WTC11 (cell line): Measurements from ENCODE around the gene PLEKHM3.

Source experiments
- NR1H2 ChIP-seq: sonication (generic); formaldehyde crosslinking; IDR thresholded peaks from 2 replicates; pipeline ENCODE4 v1.9.0; 2021; ENCODE audit warnings: mild to moderate bottlenecking, moderate library complexity, missing genetic modification reagents
- TF ChIP-seq, protein P1 (sequence below): fragments of 200-600 bp; IDR thresholded peaks from 2 replicates; pipeline ENCODE4 v1.8.0; 2022; ENCODE audit warnings: antibody characterized with exemption
- TF ChIP-seq, protein P2 (sequence below): sonication (generic); formaldehyde crosslinking; IDR thresholded peaks from 2 replicates; pipeline ENCODE4 v1.8.0; 2022; ENCODE audit warnings: mild to moderate bottlenecking, missing genetic modification reagents
- TF ChIP-seq, protein P3 (sequence below): sonication (generic); formaldehyde crosslinking; IDR thresholded peaks from 2 replicates; pipeline ENCODE4 v1.8.1; 2022; ENCODE audit warnings: mild to moderate bottlenecking, moderate library complexity, missing genetic modification reagents
- TF ChIP-seq, protein P4 (sequence below): sonication (generic); formaldehyde crosslinking; IDR thresholded peaks from 2 replicates; pipeline ENCODE4 v1.8.1; 2023; ENCODE audit warnings: mild to moderate bottlenecking, moderate library complexity, missing genetic modification reagents
- TF ChIP-seq, protein P5 (sequence below): sonication (generic); formaldehyde crosslinking; conservative IDR thresholded peaks from 2 replicates; pipeline ENCODE4 v1.8.1; 2022; ENCODE audit warnings: mild to moderate bottlenecking, missing genetic modification reagents

DNA sequence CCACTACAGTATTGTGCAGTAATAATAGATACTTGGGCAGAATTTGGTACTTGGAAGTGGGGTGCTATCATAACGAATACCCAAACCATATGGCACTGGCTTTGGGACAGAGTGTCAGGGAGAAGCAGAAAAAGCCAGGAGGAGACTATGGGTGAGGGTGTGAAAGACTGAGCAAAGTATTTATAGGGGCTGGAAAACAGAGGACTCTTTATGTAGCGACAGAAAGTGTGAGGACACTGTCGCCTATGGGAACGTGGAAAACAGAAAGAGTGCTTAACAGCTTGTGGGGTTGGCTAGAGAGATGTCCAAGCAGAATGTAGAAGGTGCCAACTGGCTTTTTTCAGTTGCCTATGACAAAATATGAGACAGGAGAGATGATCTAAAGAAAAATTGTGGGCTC, 40.7 kb upstream of the PLEKHM3 start:
- TF ChIP-seq, protein P1, sequence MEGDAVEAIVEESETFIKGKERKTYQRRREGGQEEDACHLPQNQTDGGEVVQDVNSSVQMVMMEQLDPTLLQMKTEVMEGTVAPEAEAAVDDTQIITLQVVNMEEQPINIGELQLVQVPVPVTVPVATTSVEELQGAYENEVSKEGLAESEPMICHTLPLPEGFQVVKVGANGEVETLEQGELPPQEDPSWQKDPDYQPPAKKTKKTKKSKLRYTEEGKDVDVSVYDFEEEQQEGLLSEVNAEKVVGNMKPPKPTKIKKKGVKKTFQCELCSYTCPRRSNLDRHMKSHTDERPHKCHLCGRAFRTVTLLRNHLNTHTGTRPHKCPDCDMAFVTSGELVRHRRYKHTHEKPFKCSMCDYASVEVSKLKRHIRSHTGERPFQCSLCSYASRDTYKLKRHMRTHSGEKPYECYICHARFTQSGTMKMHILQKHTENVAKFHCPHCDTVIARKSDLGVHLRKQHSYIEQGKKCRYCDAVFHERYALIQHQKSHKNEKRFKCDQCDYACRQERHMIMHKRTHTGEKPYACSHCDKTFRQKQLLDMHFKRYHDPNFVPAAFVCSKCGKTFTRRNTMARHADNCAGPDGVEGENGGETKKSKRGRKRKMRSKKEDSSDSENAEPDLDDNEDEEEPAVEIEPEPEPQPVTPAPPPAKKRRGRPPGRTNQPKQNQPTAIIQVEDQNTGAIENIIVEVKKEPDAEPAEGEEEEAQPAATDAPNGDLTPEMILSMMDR: no peak
- TF ChIP-seq, protein P2, sequence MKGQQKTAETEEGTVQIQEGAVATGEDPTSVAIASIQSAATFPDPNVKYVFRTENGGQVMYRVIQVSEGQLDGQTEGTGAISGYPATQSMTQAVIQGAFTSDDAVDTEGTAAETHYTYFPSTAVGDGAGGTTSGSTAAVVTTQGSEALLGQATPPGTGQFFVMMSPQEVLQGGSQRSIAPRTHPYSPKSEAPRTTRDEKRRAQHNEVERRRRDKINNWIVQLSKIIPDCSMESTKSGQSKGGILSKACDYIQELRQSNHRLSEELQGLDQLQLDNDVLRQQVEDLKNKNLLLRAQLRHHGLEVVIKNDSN (CRISPR knock-in tag): no peak
- TF ChIP-seq, protein P3, sequence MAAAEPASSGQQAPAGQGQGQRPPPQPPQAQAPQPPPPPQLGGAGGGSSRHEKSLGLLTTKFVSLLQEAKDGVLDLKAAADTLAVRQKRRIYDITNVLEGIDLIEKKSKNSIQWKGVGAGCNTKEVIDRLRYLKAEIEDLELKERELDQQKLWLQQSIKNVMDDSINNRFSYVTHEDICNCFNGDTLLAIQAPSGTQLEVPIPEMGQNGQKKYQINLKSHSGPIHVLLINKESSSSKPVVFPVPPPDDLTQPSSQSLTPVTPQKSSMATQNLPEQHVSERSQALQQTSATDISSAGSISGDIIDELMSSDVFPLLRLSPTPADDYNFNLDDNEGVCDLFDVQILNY (CRISPR knock-in tag): no peak
- TF ChIP-seq, protein P4, sequence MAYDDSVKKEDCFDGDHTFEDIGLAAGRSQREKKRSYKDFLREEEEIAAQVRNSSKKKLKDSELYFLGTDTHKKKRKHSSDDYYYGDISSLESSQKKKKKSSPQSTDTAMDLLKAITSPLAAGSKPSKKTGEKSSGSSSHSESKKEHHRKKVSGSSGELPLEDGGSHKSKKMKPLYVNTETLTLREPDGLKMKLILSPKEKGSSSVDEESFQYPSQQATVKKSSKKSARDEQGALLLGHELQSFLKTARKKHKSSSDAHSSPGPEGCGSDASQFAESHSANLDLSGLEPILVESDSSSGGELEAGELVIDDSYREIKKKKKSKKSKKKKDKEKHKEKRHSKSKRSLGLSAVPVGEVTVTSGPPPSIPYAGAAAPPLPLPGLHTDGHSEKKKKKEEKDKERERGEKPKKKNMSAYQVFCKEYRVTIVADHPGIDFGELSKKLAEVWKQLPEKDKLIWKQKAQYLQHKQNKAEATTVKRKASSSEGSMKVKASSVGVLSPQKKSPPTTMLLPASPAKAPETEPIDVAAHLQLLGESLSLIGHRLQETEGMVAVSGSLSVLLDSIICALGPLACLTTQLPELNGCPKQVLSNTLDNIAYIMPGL (CRISPR knock-in tag): no peak
- TF ChIP-seq, protein P5, sequence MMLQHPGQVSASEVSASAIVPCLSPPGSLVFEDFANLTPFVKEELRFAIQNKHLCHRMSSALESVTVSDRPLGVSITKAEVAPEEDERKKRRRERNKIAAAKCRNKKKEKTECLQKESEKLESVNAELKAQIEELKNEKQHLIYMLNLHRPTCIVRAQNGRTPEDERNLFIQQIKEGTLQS (CRISPR knock-in tag): no peak
- TF ChIP-seq NR1H2: no peak
